Subcutaneous abdominal adipose tissue (tissue), 5 donors: Measurements from ENCODE around the gene NUP214.

Source experiments
- H3K27ac ChIP-seq: one replicate; pipeline ENCODE4 v1.7.0; 2013; ENCODE audit warnings: low read depth, mild to moderate bottlenecking, inconsistent platforms, low read length, moderate library complexity
- H3K27me3 ChIP-seq, 5 donors: one replicate each; pipeline ENCODE4 v1.7.0; 2013; ENCODE audit warnings: low read length in 5 of 5, inconsistent platforms in 1 of 5; ENCODE audit not compliant: control insufficient read depth in 5 of 5, insufficient read depth in 4 of 5
- H3K36me3 ChIP-seq, 5 donors: one replicate each; pipeline ENCODE4 v1.7.0; 2013; ENCODE audit warnings: low read length in 5 of 5; ENCODE audit not compliant: control insufficient read depth in 5 of 5, insufficient read depth in 5 of 5
- H3K4me1 ChIP-seq, 5 donors: one replicate each; pipeline ENCODE4 v1.7.0; 2013; ENCODE audit warnings: low read length in 5 of 5, mild to moderate bottlenecking in 3 of 5, moderate library complexity in 1 of 5; ENCODE audit not compliant: control insufficient read depth in 5 of 5, insufficient read depth in 5 of 5
- H3K4me3 ChIP-seq, 5 donors: one replicate each; pipeline ENCODE4 v1.7.0; 2013; ENCODE audit warnings: low read length in 5 of 5, low read depth in 1 of 5
- H3K9ac ChIP-seq, 5 donors: one replicate each; pipeline ENCODE4 v1.7.0; 2013; ENCODE audit warnings: low read length in 5 of 5, mild to moderate bottlenecking in 4 of 5, moderate library complexity in 3 of 5
- H3K9me3 ChIP-seq, 5 donors: one replicate each; pipeline ENCODE4 v1.7.0; 2013; ENCODE audit warnings: low read length in 5 of 5; ENCODE audit not compliant: control insufficient read depth in 5 of 5
- donor health status: healthy.
- donor health status: healthy.
- donor health status: healthy.
- donor health status: healthy.
- donor health status: healthy.

NUP214 gene

GRCh38 chr9:131218370-131218769, 93.0 kb downstream of the NUP214 start:
- H3K4me3 ChIP-seq, result no peak overlapping the region
- H3K9me3 ChIP-seq, result no peaks in the 10 kb centered on the region
- no peak overlapping the region for H3K27ac ChIP-seq
- H3K27me3 ChIP-seq, result no peaks in the 10 kb centered on the region
- H3K9ac ChIP-seq, result no peak overlapping the region
- H3K4me1 ChIP-seq, result peaks cover 0 to 12% (median 0%) of the 10 kb centered on the region in 5 donors
- peaks cover 6 to 43% (median 22%) of the 10 kb centered on the region in 5 donors for H3K36me3 ChIP-seq

- H3K9ac ChIP-seq, result no peak overlapping the region
- no peaks in the 10 kb centered on the region for H3K9me3 ChIP-seq
- no peaks in the 10 kb centered on the region for H3K27me3 ChIP-seq
- no peaks in the 10 kb centered on the region for H3K4me1 ChIP-seq
- H3K27ac ChIP-seq, result no peak overlapping the region
- peaks cover 6 to 42% (median 28%) of the 10 kb centered on the region in 5 donors for H3K36me3 ChIP-seq
- no peak overlapping the region for H3K4me3 ChIP-seq
These were observed 95.1 kb downstream of the NUP214 start for GRCh38 chr9:131220485-131220884.

- Histone ChIP-seq H3K36me3 (peaks cover 3 to 34% (median 24%) of the 10 kb centered on the region in 5 donors), H3K9ac (no peak overlapping the region), H3K4me3 (no peak overlapping the region), H3K27ac (no peak overlapping the region), H3K4me1 (peaks cover 0 to 19% (median 6%) of the 10 kb centered on the region in 5 donors), H3K27me3 (no peaks in the 10 kb centered on the region), H3K9me3 (no peaks in the 10 kb centered on the region)
These were observed 97.1 kb downstream of the NUP214 start for GRCh38 chr9:131222460-131222859.

GRCh38 chr9:131226226-131226625, 100.8 kb downstream of the NUP214 start:
- Histone ChIP-seq H3K9me3 (no peaks in the 10 kb centered on the region), H3K9ac (no peak overlapping the region), H3K4me3 (no peak overlapping the region), H3K27me3 (no peaks in the 10 kb centered on the region), H3K27ac (no peak overlapping the region), H3K4me1 (peaks cover 3 to 33% (median 16%) of the 10 kb centered on the region in 5 donors), H3K36me3 (peaks cover 0 to 29% (median 22%) of the 10 kb centered on the region in 5 donors)

GRCh38 chr9:131227112-131227958, 101.9 kb downstream of the NUP214 start:
- H3K27me3 ChIP-seq, result no peaks in the 10 kb centered on the region
- no peak overlapping the region for H3K27ac ChIP-seq
- peak overlapping the region in 1 of 5 donors; percentile 33 for H3K4me3 ChIP-seq
- no peaks in the 10 kb centered on the region for H3K9me3 ChIP-seq
- H3K9ac ChIP-seq, result peak overlapping the region in 1 of 5 donors; percentile 14
- peaks cover 3 to 33% (median 16%) of the 10 kb centered on the region in 5 donors for H3K4me1 ChIP-seq
- H3K36me3 ChIP-seq, result peaks cover 4 to 40% (median 33%) of the 10 kb centered on the region in 5 donors

GRCh38 chr9:131227959-131228460, 102.6 kb downstream of the NUP214 start:
- H3K27ac ChIP-seq, result peak overlapping the region; percentile 16
- H3K36me3 ChIP-seq, result peaks cover 4 to 46% (median 37%) of the 10 kb centered on the region in 5 donors
- peak overlapping the region in 4 of 5 donors; percentile 46 to 67 (median 56) for H3K9ac ChIP-seq
- no peaks in the 10 kb centered on the region for H3K9me3 ChIP-seq
- H3K27me3 ChIP-seq, result no peaks in the 10 kb centered on the region
- H3K4me3 ChIP-seq, result peak overlapping the region; percentile 48 to 72 (median 53)
- H3K4me1 ChIP-seq, result peaks cover 3 to 33% (median 16%) of the 10 kb centered on the region in 5 donors

GRCh38 chr9:131228988-131229387, 103.6 kb downstream of the NUP214 start:
- Histone ChIP-seq H3K4me1 (peaks cover 3 to 33% (median 16%) of the 10 kb centered on the region in 5 donors), H3K9me3 (no peaks in the 10 kb centered on the region), H3K27ac (no peak overlapping the region), H3K36me3 (peaks cover 4 to 56% (median 46%) of the 10 kb centered on the region in 5 donors), H3K27me3 (no peaks in the 10 kb centered on the region), H3K9ac (peak overlapping the region in 1 of 5 donors; percentile 45), H3K4me3 (peak overlapping the region in 3 of 5 donors; percentile 51 to 72 (median 62))

GRCh38 chr9:131233556-131233955, 108.2 kb downstream of the NUP214 start:
- peaks cover 4 to 71% (median 55%) of the 10 kb centered on the region in 5 donors for H3K36me3 ChIP-seq
- peaks cover under 1 to 24% (median 14%) of the 10 kb centered on the region in 5 donors for H3K4me1 ChIP-seq
- H3K9me3 ChIP-seq, result no peaks in the 10 kb centered on the region
- H3K4me3 ChIP-seq, result no peak overlapping the region
- peaks cover 0 to 1% (median 0%) of the 10 kb centered on the region in 5 donors for H3K27me3 ChIP-seq
- H3K9ac ChIP-seq, result no peak overlapping the region
- no peak overlapping the region for H3K27ac ChIP-seq

- H3K4me3 ChIP-seq, result no peak overlapping the region
- H3K36me3 ChIP-seq, result peaks cover 4 to 66% (median 55%) of the 10 kb centered on the region in 5 donors
- peaks cover 0 to 25% (median 18%) of the 10 kb centered on the region in 5 donors for H3K4me1 ChIP-seq
- no peak overlapping the region for H3K9ac ChIP-seq
- H3K27ac ChIP-seq, result no peak overlapping the region
- H3K27me3 ChIP-seq, result peaks cover 0 to 4% (median 2%) of the 10 kb centered on the region in 5 donors
- no peaks in the 10 kb centered on the region for H3K9me3 ChIP-seq
These were observed 108.6 kb downstream of the NUP214 start for GRCh38 chr9:131233995-131234394.
